GM12892 (cell line): ENCODE data around the gene PPP1R12A.
"Not testable (repeated sequence)": the region's sequence is repeated elsewhere in the genome, so short reads cannot be mapped to it uniquely, and the experiment has no call there.

Experiments
- DNase-seq: peaks from one replicate; pipeline ENCODE4 v3.0.0; 2011; ENCODE audit not compliant: insufficient read length
- FAIRE-seq: peaks from 2 replicates; lab custom pipeline; 2011; peaks lifted over from hg19 to GRCh38; lab: Jason Lieb, UNC
- POLR2A ChIP-seq: IDR thresholded peaks from 2 replicates; pipeline ENCODE4 v1.6.1; 2011; ENCODE audit warnings: low read depth, low read length, control low read depth
- POLR2AphosphoS5 ChIP-seq: IDR thresholded peaks from 2 replicates; pipeline ENCODE4 v1.6.1; 2011; ENCODE audit warnings: low read depth, low read length, control low read depth
- TAF1 ChIP-seq: IDR thresholded peaks from 2 replicates; pipeline ENCODE4 v1.6.1; 2011; ENCODE audit warnings: low read depth, mild to moderate bottlenecking, control low read depth, low read length, borderline replicate concordance

The PPP1R12A gene

GRCh38 chr12:79830440-79830839, 104.5 kb downstream of the PPP1R12A start:
- no peak for TF ChIP-seq TAF1
- no peak for TF ChIP-seq POLR2A
- no peak for TF ChIP-seq POLR2AphosphoS5
- DNase-seq, result no peak
- peak; percentile 77 for FAIRE-seq

GRCh38 chr12:79828924-79829323, 106.0 kb downstream of the PPP1R12A start:
- FAIRE-seq (no peak), DNase-seq (no peak)
- TF ChIP-seq POLR2A, result no peak

GRCh38 chr12:79827484-79827883, 107.4 kb downstream of the PPP1R12A start:
- FAIRE-seq (peak; percentile 36), DNase-seq (no peak)
- TF ChIP-seq POLR2AphosphoS5 (no peak), POLR2A (no peak)

GRCh38 chr12:79826267-79827128, 108.4 kb downstream of the PPP1R12A start:
- FAIRE-seq (no peak), DNase-seq (no peak)
- TF ChIP-seq POLR2AphosphoS5 (no peak), POLR2A (no peak)

- FAIRE-seq (no peak), DNase-seq (no peak)
- TF ChIP-seq POLR2AphosphoS5 (no peak), POLR2A (no peak), TAF1 (no peak)
Measured at GRCh38 chr12:79822475-79822874, 112.4 kb downstream of the PPP1R12A start.

- TF ChIP-seq POLR2A (no peak), POLR2AphosphoS5 (no peak), TAF1 (no peak)
- DNase-seq (no peak), FAIRE-seq (no peak)
Measured at GRCh38 chr12:79818856-79819255, 116.0 kb downstream of the PPP1R12A start.

GRCh38 chr12:79784366-79785065, 150.4 kb downstream of the PPP1R12A start:
- not testable (repeated sequence) for FAIRE-seq

GRCh38 chr12:79782172-79782900, 152.6 kb downstream of the PPP1R12A start:
- no peak for DNase-seq
- TF ChIP-seq POLR2AphosphoS5, result no peak
- TF ChIP-seq POLR2A, result no peak
- TF ChIP-seq TAF1, result no peak
- no peak for FAIRE-seq

More at GRCh38 chr12:79784366-79785065, 150.4 kb downstream of the PPP1R12A start:
- not testable (repeated sequence) for DNase-seq

GRCh38 chr12:79778802-79779448, 156.0 kb downstream of the PPP1R12A start:
- DNase-seq (no peak), FAIRE-seq (peak; percentile 9)
- no peak for TF ChIP-seq POLR2A
- TF ChIP-seq POLR2AphosphoS5, result no peak
- TF ChIP-seq TAF1, result no peak

GRCh38 chr12:79776111-79776510, 158.8 kb downstream of the PPP1R12A start:
- no peak for FAIRE-seq
- DNase-seq, result no peak
- no peak for TF ChIP-seq POLR2AphosphoS5
- TF ChIP-seq POLR2A, result no peak
- no peak for TF ChIP-seq TAF1

- TF ChIP-seq POLR2AphosphoS5 (no peak), POLR2A (no peak), TAF1 (no peak)
- no peak for DNase-seq
- FAIRE-seq, result no peak
Measured at GRCh38 chr12:79775355-79776027, 159.4 kb downstream of the PPP1R12A start.
